Neural crest cell (in vitro differentiated cells): ENCODE data around the gene FAM227B. TPM values are rescaled to one million over a fixed set of nuclear protein-coding genes. Genes with fewer than 3 reads are reported as not detected.

Experiments used
- DNase-seq: peaks from one replicate; pipeline ENCODE4 v3.0.0; 2021; ENCODE audit warnings: low read depth, mixed read lengths, low spot score
- H3K27ac Mint-ChIP-seq: one replicate; pipeline ENCODE4 v1.8.0; 2021; ENCODE audit warnings: mild to moderate bottlenecking, mixed read lengths; ENCODE audit not compliant: unreplicated experiment
- H3K27me3 Mint-ChIP-seq: 2 replicates; pipeline ENCODE4 v1.8.0; 2021; ENCODE audit warnings: low read depth, mild to moderate bottlenecking, mixed read lengths
- H3K36me3 Mint-ChIP-seq: 2 replicates; pipeline ENCODE4 v1.8.0; 2021; ENCODE audit warnings: low read depth, mild to moderate bottlenecking, mixed read lengths
- H3K4me1 Mint-ChIP-seq: 2 replicates; pipeline ENCODE4 v1.8.0; 2021; ENCODE audit warnings: mixed read lengths
- H3K4me3 Mint-ChIP-seq: one replicate; pipeline ENCODE4 v1.8.0; 2021; ENCODE audit warnings: mild to moderate bottlenecking, mixed read lengths
- H3K9me3 Mint-ChIP-seq: 2 replicates; pipeline ENCODE4 v1.8.0; 2021; ENCODE audit warnings: mixed read lengths
- CTCF ChIP-seq: fragments of 200-600 bp; sonication (generic); conservative IDR thresholded peaks from 2 replicates; pipeline ENCODE4 v1.5.0; 2021; ENCODE audit warnings: antibody characterized with exemption, mild to moderate bottlenecking
- total RNA-seq: library from RNA; stranded (reverse); gene quantifications from 2 replicates; pipeline ENCODE4 v1.2.1, GENCODE V29; 2021

FAM227B gene
- total RNA-seq, 1 donor from 2014 or later, result 9.0 TPM

- Mint-ChIP-seq H3K36me3 (no peaks in the 10 kb centered on the region), H3K9me3 (no peaks in the 10 kb centered on the region), H3K27me3 (no peaks in the 10 kb centered on the region), H3K4me1 (peaks cover 7% of the 10 kb centered on the region), H3K27ac (no peak overlapping the region), H3K4me3 (no peak overlapping the region)
- DNase-seq, result no peak
- TF ChIP-seq CTCF, result no peak
Measured at GRCh38 chr15:49467746-49468480, 152.7 kb downstream of the FAM227B start.

GRCh38 chr15:49466119-49466518 is 154.5 kb downstream of the FAM227B start:
- H3K36me3 Mint-ChIP-seq, result no peaks in the 10 kb centered on the region
- no peak for TF ChIP-seq CTCF
- no peak for DNase-seq
- H3K27ac Mint-ChIP-seq, result no peak overlapping the region
- no peaks in the 10 kb centered on the region for H3K27me3 Mint-ChIP-seq
- H3K4me3 Mint-ChIP-seq, result no peak overlapping the region
- peaks cover 7% of the 10 kb centered on the region for H3K4me1 Mint-ChIP-seq
- H3K9me3 Mint-ChIP-seq, result no peaks in the 10 kb centered on the region

GRCh38 chr15:49464522-49464921 is 156.1 kb downstream of the FAM227B start:
- Mint-ChIP-seq H3K27ac (no peak overlapping the region), H3K27me3 (no peaks in the 10 kb centered on the region), H3K4me3 (no peak overlapping the region), H3K4me1 (peaks cover 7% of the 10 kb centered on the region), H3K36me3 (no peaks in the 10 kb centered on the region), H3K9me3 (no peaks in the 10 kb centered on the region)
- no peak for DNase-seq
- no peak for TF ChIP-seq CTCF

GRCh38 chr15:49462232-49462844 is 158.3 kb downstream of the FAM227B start:
- no peak for DNase-seq
- H3K4me1 Mint-ChIP-seq, result no peaks in the 10 kb centered on the region
- no peaks in the 10 kb centered on the region for H3K27me3 Mint-ChIP-seq
- no peaks in the 10 kb centered on the region for H3K36me3 Mint-ChIP-seq
- no peak overlapping the region for H3K27ac Mint-ChIP-seq
- H3K4me3 Mint-ChIP-seq, result no peak overlapping the region
- no peak for TF ChIP-seq CTCF
- H3K9me3 Mint-ChIP-seq, result no peaks in the 10 kb centered on the region

- Mint-ChIP-seq H3K27ac (no peak overlapping the region), H3K36me3 (no peaks in the 10 kb centered on the region), H3K27me3 (no peaks in the 10 kb centered on the region), H3K9me3 (no peaks in the 10 kb centered on the region), H3K4me1 (no peaks in the 10 kb centered on the region), H3K4me3 (no peak overlapping the region)
- no peak for DNase-seq
- no peak for TF ChIP-seq CTCF
Measured at GRCh38 chr15:49460411-49460941, 160.1 kb downstream of the FAM227B start.
